Ectodermal cell (in vitro differentiated cells): ENCODE data around the gene RNF43.

Experiments
- H3K27ac ChIP-seq: 2 replicates; pipeline ENCODE4 v1.7.0; 2013; ENCODE audit warnings: mild to moderate bottlenecking, low read depth, low read length; ENCODE audit not compliant: insufficient read depth, poor library complexity, severe bottlenecking
- H3K27me3 ChIP-seq: 2 replicates; pipeline ENCODE4 v1.7.0; 2013; ENCODE audit warnings: mild to moderate bottlenecking, low read length; ENCODE audit not compliant: insufficient read depth, control insufficient read depth, poor library complexity, severe bottlenecking
- H3K36me3 ChIP-seq: one replicate; pipeline ENCODE4 v1.7.0; 2013; ENCODE audit warnings: low read length; ENCODE audit not compliant: control insufficient read depth, insufficient read depth
- H3K4me1 ChIP-seq: one replicate; pipeline ENCODE4 v1.7.0; 2013; ENCODE audit warnings: low read length; ENCODE audit not compliant: control insufficient read depth, insufficient read depth
- H3K4me3 ChIP-seq: 2 replicates; pipeline ENCODE4 v1.7.0; 2013; ENCODE audit warnings: low read depth, low read length, control low read depth; ENCODE audit not compliant: insufficient read depth
- H3K9me3 ChIP-seq: 2 replicates; pipeline ENCODE4 v1.7.0; 2013; ENCODE audit warnings: mild to moderate bottlenecking, low read length, moderate library complexity; ENCODE audit not compliant: control insufficient read depth
- WGBS, 2 experiments: methylation state at CpG; one replicate each; pipeline ENCODE4 v1.1.7; 2013; ENCODE audit warnings: missing lambda C conversion rate in 2 of 2; 5-methylcytosine and 5-hydroxymethylcytosine counted together

RNF43 gene

DNA sequence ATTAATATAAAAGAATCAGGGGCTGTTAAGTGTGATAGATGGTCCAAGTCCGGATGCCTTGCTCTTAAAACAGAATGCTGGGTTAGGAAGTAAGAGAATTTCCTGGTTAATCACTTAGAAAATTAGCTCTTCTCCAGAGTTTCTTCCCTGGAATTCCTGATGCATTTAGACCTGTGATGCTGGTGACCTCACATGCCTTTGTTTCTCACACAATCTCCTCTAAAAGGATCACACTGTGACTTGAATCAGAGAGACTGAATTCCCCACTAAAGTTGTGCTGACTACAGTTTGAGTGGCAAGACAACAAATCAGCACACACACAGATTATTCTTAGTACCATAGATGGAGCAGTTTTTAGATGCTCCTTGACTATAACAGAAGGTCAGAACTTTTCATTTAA, 4.4 kb upstream of the RNF43 start:
- Histone ChIP-seq H3K4me1 (peaks cover 5% of the 10 kb centered on the region), H3K4me3 (no peak overlapping the region), H3K36me3 (no peaks in the 10 kb centered on the region), H3K27ac (no peak overlapping the region), H3K9me3 (no peaks in the 10 kb centered on the region), H3K27me3 (no peaks in the 10 kb centered on the region)
- 62 to 76% methylated on average over 1 of the region's 1 CpG for WGBS, 2 experiments

DNA sequence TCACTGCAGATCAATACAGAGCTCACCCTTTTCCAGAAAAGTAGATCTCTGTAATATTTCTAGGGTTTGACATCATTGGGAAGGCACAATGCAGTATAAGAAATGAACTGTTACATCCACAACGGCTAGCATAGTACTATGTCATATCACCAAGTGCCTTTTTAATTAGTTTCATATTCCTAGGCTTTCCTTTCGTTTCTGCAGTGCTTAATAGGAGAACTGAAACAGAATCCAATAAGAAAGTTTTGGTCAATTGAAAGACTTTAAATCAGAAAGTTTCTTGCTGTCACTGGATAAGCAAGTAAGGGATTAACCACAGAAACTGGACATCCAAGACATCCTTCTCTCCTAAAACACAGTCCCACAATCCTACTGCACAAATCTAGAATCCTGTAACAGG, 3.5 kb upstream of the RNF43 start:
- 94 to 95% methylated on average over 2 of the region's 2 CpGs for WGBS, 2 experiments

DNA sequence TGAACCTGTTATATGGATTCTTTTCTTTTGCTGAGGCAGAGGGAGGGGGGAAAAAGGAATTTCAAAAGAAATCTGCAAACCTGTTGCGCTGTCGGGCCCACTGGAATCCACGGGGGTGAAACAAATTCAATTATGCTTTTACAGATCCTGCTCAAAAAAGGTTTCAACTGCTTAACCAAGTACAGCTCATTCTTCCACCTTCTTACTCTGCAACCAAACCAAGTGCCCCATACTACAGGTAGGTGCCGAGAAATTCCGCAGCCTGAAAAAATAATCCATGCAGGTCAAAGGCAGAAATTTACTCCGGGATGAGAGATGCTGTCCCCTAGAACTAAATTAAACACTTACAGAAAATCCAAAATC, 416 bp downstream of the RNF43 start:
- Histone ChIP-seq H3K4me1 (peaks cover under 1% of the 10 kb centered on the region), H3K4me3 (peak overlapping the region; percentile 26), H3K27ac (no peak overlapping the region), H3K9me3 (no peaks in the 10 kb centered on the region), H3K27me3 (no peaks in the 10 kb centered on the region), H3K36me3 (no peaks in the 10 kb centered on the region)
- WGBS, 2 experiments = 9 to 17% methylated on average over 6 of the region's 6 CpGs

More for the DNA sequence above, 3.5 kb upstream of the RNF43 start:
- Histone ChIP-seq H3K4me1 (peaks cover 5% of the 10 kb centered on the region), H3K27ac (no peak overlapping the region), H3K9me3 (no peaks in the 10 kb centered on the region), H3K36me3 (no peaks in the 10 kb centered on the region), H3K27me3 (no peaks in the 10 kb centered on the region), H3K4me3 (no peak overlapping the region)

DNA sequence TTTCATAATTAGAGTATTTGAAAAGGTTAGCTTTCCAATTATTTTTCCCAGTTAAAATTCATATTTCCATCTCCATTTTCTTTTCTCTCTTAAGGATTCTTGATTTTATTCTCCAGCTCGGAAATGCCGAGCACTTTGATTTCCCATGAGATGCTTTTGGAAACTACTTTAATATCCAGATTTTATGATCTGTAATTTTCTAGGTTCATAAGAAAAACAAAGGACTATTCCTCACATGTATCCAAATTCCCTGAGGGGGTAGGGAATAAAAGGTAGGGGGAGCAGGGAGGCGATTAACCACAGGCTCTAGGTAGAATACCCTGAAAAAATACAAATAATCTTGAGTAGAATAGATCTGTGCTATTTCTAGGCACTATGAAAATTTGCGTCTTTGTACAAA, 938 bp downstream of the RNF43 start:
- no peaks in the 10 kb centered on the region for H3K4me1 ChIP-seq
- no peaks in the 10 kb centered on the region for H3K9me3 ChIP-seq
- no peaks in the 10 kb centered on the region for H3K27me3 ChIP-seq
- 60 to 77% methylated on average over 1 to 4 of the region's 4 CpGs for WGBS, 2 experiments
- H3K27ac ChIP-seq = no peak overlapping the region
- H3K36me3 ChIP-seq = no peaks in the 10 kb centered on the region
- peak overlapping the region; percentile 26 for H3K4me3 ChIP-seq

DNA sequence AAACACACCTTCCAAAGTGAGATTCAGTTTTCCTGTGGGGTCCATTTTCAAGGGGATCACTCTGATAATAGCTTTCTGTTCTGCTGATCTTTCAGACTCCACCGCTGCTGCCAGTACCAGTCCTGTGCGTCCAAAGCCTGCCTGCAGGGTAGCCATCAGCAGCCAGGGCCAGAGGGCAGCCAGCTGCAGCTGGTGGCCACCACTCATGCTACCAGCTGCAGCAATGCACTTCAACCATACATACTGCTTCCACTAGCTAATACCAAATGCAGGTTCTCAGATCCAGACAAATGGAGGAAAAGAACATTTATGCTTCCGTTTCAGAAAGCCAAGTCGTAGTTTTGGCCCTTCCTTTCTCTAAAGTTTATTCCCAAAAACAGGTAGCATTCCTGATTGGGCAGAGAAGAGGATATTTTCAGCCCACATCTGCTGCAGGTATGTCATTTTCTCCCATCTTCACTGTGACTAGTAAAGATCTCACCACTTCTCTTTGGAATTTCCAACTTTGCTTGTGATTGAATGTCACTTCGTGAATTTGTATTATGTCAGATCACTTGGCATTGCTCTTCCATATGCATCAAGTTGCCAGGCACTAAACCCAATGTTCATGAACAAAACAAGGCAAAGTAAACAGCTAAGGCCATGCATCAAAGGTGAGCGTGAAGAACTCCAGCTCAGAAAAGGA, 1.8 kb downstream of the RNF43 start:
- Histone ChIP-seq H3K27ac (no peak overlapping the region), H3K36me3 (no peaks in the 10 kb centered on the region), H3K4me3 (no peak overlapping the region), H3K4me1 (no peaks in the 10 kb centered on the region), H3K27me3 (no peaks in the 10 kb centered on the region), H3K9me3 (no peaks in the 10 kb centered on the region)
- 66 to 75% methylated on average over 6 of the region's 6 CpGs for WGBS, 2 experiments

DNA sequence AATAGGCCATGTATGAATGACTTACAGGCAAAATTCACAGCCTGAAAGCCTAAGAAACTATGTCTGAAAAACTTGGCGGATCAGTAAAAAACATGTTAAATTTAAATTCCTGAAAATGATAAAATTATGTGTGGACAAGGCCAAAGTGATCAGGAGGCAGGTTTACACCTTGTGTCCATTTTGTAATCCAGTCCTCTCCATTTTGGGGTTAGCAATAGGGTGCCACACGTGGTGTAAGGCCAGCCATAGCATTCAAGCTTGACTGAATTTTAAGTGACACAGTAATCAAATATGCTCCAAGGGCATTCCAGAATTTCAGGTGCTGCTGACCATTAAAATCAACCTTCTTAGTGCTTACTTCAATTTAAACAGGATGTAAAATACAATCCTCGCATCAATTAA, 2.7 kb downstream of the RNF43 start:
- Histone ChIP-seq H3K27ac (no peak overlapping the region), H3K4me1 (no peaks in the 10 kb centered on the region), H3K36me3 (no peaks in the 10 kb centered on the region), H3K4me3 (no peak overlapping the region), H3K9me3 (no peaks in the 10 kb centered on the region), H3K27me3 (no peaks in the 10 kb centered on the region)
- 66 to 76% methylated on average over 2 to 3 of the region's 3 CpGs for WGBS, 2 experiments

DNA sequence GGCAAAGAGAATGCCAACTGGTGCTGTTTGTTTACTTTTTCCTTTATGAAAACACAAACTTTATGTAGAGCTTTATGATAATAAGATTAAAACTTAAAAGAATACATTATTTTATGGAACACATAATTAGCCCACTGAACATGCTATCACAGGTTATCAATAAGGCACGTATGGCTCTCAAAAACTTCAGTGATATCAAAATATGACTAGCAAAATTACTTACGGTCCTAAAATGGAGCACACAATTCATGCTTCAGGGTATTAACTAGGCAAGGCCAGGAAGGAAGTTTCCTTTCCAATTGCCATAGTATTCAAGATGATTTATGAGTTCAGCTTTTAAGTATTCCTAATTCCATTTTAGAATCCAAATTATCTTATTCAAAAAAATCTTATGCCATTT, 3.6 kb downstream of the RNF43 start:
- H3K27ac ChIP-seq = no peak overlapping the region
- no peaks in the 10 kb centered on the region for H3K9me3 ChIP-seq
- H3K4me1 ChIP-seq = no peaks in the 10 kb centered on the region
- WGBS, 2 experiments = 93 to 98% methylated on average over 2 of the region's 2 CpGs
- H3K27me3 ChIP-seq = no peaks in the 10 kb centered on the region
- no peaks in the 10 kb centered on the region for H3K36me3 ChIP-seq
- H3K4me3 ChIP-seq = no peak overlapping the region

DNA sequence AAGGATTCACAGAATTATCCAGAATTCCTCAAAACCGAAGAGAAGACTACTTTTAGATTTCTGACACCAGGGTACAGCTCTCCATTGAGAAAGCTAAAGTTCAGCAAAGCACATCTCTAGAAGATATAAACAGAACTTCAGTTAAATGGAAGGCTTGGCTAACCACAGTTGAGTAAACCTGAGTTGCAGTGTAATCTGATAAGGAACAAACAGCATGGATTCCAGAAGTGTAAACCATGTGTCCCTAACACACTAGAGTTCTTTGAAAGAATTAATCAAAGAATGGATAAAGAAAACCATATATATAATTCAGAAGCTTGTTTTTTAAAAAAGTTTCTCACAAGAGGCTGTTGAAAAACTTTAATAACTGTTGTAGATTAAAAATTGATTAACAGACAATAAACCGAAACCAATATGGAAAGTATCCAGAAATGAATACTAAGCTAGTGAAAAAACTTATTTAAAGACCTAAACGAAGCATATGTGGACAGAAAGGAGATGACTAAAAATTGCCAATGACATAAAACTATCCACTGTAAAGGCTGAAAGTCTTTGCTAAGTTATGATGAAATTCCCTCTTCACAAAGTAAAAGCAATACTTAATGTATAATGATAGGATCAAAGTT, 4.3 kb downstream of the RNF43 start:
- Histone ChIP-seq H3K27me3 (no peaks in the 10 kb centered on the region), H3K4me1 (no peaks in the 10 kb centered on the region), H3K27ac (no peak overlapping the region), H3K36me3 (no peaks in the 10 kb centered on the region), H3K9me3 (no peaks in the 10 kb centered on the region), H3K4me3 (no peak overlapping the region)
- 78 to 91% methylated on average over 2 to 3 of the region's 3 CpGs for WGBS, 2 experiments

DNA sequence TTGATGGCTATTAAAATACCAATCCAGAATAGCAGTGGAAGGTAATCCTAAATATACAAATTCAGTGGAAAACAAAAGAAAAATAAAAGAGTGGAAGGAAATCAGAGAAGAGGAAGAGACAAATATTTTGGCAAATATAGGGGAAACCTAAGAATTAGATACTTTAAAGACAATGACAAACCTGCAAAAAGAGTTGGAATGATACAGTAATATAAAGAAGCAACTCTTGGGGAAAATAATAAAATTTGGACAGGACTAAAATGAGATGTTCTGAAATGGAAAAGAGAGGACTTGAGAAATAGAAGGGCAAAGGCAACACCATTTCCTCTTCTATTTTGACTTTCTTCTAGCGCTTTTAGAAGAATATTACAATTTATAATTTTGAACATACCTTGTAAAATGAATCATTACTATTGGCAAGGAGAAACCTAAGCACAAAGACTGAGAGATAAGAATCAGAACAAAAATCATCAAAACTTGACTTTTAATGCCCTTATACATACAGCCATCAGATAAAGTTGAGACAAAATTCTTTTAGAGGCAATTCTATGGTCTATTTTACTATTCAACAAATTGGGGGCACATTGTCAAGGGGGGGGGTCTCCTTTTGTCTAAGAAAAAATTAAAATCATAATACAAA, 5.2 kb downstream of the RNF43 start:
- Histone ChIP-seq H3K4me1 (no peaks in the 10 kb centered on the region), H3K36me3 (no peaks in the 10 kb centered on the region), H3K27me3 (no peaks in the 10 kb centered on the region), H3K27ac (no peak overlapping the region), H3K9me3 (no peaks in the 10 kb centered on the region), H3K4me3 (no peak overlapping the region)
- no CpG with 5 or more reads among the region's 1 CpG for WGBS, 2 experiments

DNA sequence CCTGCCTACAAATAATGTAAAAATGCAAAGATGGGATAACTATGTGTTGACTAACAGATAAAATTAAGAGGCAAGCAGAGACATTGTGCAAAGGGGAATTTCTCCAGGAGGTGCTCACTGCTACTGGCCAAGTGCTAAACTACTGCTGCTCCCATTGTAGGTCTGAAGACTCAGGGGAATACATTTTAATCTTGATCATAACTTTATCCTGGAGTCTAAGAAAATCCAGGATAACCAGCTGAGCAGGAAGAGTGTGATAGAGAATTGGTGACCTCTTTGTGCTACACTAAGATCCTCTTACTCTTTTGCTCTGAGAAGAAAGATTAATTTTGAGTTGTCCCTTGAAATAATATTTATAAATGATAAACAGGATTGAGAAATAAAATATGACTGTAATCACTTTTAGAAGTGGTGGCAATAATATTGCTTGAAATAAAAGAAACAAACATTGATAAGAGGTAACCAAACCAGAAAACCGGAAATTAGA, 5.9 kb downstream of the RNF43 start:
- no peaks in the 10 kb centered on the region for H3K36me3 ChIP-seq
- H3K27ac ChIP-seq = no peak overlapping the region
- WGBS, 2 experiments = no CpG with 5 or more reads among the region's 1 CpG
- no peaks in the 10 kb centered on the region for H3K9me3 ChIP-seq
- no peaks in the 10 kb centered on the region for H3K4me1 ChIP-seq
- H3K4me3 ChIP-seq = no peak overlapping the region
- no peaks in the 10 kb centered on the region for H3K27me3 ChIP-seq
